HepG2 (cell line): ENCODE results near the gene PDHX.

Experiments used
- CHD2 ChIP-seq: IDR thresholded peaks from 2 replicates; pipeline ENCODE4 v1.6.1; 2011; ENCODE audit warnings: low read depth, low read length, improper control_type of control experiment
- CTCF ChIP-seq: sonication (generic); formaldehyde crosslinking; IDR thresholded peaks from 2 replicates; pipeline ENCODE4 v1.5.0; 2020; ENCODE audit warnings: mild to moderate bottlenecking, missing genetic modification reagents, moderate library complexity
- KLF9 ChIP-seq: IDR thresholded peaks from 2 replicates; pipeline ENCODE4 v1.6.1; 2016; ENCODE audit warnings: low read depth
- MZF1 ChIP-seq: sonication (generic); formaldehyde crosslinking; IDR thresholded peaks from 2 replicates; pipeline ENCODE4 v1.8.1; 2023; ENCODE audit warnings: mild to moderate bottlenecking, missing genetic modification reagents, borderline replicate concordance
- NFIC ChIP-seq: IDR thresholded peaks from 2 replicates; pipeline ENCODE4 v1.6.1; 2012; ENCODE audit warnings: mild to moderate bottlenecking, low read length, inconsistent platforms
- REST ChIP-seq, 2 experiments: IDR thresholded peaks; 2 replicates each; pipeline ENCODE4 v1.6.1; 2011 to 2012; ENCODE audit warnings: low read length in 2 of 2, borderline replicate concordance in 1 of 2, low read depth in 1 of 2, mild to moderate bottlenecking in 1 of 2, moderate library complexity in 1 of 2
- ZNF124 ChIP-seq: sonication (generic); formaldehyde crosslinking; IDR thresholded peaks from 2 replicates; pipeline ENCODE4 v1.4.0; 2020; ENCODE audit warnings: missing genetic modification reagents
- ZNF3 ChIP-seq: IDR thresholded peaks from 2 replicates; pipeline ENCODE4 v1.7.0; 2017; ENCODE audit warnings: inconsistent platforms
- ZNF709 ChIP-seq: sonication (generic); formaldehyde crosslinking; IDR thresholded peaks from 2 replicates; pipeline ENCODE4 v1.5.0; 2020; ENCODE audit warnings: mild to moderate bottlenecking, missing genetic modification reagents
- ZNF768 ChIP-seq: sonication (generic); formaldehyde crosslinking; IDR thresholded peaks from 2 replicates; pipeline ENCODE4 v1.4.0; 2020; ENCODE audit warnings: missing genetic modification reagents

- no peak for TF ChIP-seq KLF9
- no peak for TF ChIP-seq MZF1 (CRISPR knock-in tag)
- no peak for TF ChIP-seq ZNF3 (CRISPR knock-in tag)
- TF ChIP-seq ZNF709 (CRISPR knock-in tag) = no peak
- no peak for TF ChIP-seq NFIC
- TF ChIP-seq REST (IDR thresholded peaks at IDR 0.05; ENCODE audit: borderline replicate concordance in 1 of 2, low read depth in 1 of 2, low read length in 2 of 2) = no peak
- TF ChIP-seq CTCF (CRISPR knock-in tag) = no peak
- TF ChIP-seq ZNF124 = no peak
- no peak for TF ChIP-seq CHD2
- TF ChIP-seq ZNF768 (CRISPR knock-in tag) = no peak
Measured at GRCh38 chr11:34999453-34999852, 83.0 kb downstream of the PDHX start.
